SK-N-MC (cell line): ENCODE measurements around the gene NBEAL1.
"Not testable (repeated sequence)": the region's sequence is repeated elsewhere in the genome, so short reads cannot be mapped to it uniquely, and the experiment has no call there.

Experiments
- DNase-seq: peaks from one replicate; pipeline ENCODE4 v3.0.0-alpha.2; 2011; ENCODE audit warnings: low read depth, low spot score
- H3K27ac ChIP-seq: fragments of 200-600 bp; sonication (generic); 2 replicates; pipeline ENCODE4 v1.5.1; 2016; ENCODE audit warnings: mixed run types
- H3K36me3 ChIP-seq: fragments of 200-600 bp; sonication (generic); 2 replicates; pipeline ENCODE4 v1.6.1; 2017; ENCODE audit warnings: antibody characterized with exemption, low read length, mixed read lengths; ENCODE audit not compliant: insufficient read depth
- H3K4me3 ChIP-seq: fragments of 200-600 bp; sonication (generic); 2 replicates; pipeline ENCODE4 v1.5.1; 2016
- H3K9ac ChIP-seq: fragments of 200-600 bp; sonication (generic); 2 replicates; pipeline ENCODE4 v1.8.0; 2017; ENCODE audit warnings: mixed run types, mixed read lengths; ENCODE audit not compliant: insufficient read length
- H3K9me3 ChIP-seq: fragments of 200-600 bp; sonication (generic); 2 replicates; pipeline ENCODE4 v1.6.1; 2017; ENCODE audit warnings: low read depth, mild to moderate bottlenecking, antibody characterized with exemption, low read length, moderate library complexity, mixed read lengths
- EZH2 ChIP-seq: fragments of 200-600 bp; sonication (generic); IDR thresholded peaks from one replicate; pipeline ENCODE4 v1.6.1; 2017; ENCODE audit warnings: antibody characterized with exemption
- FOXP2 ChIP-seq: optimal IDR thresholded peaks from 2 replicates; pipeline ENCODE3; 2011; ENCODE audit warnings: mild to moderate bottlenecking, moderate library complexity; ENCODE audit not compliant: insufficient read depth; ENCODE audit errors: extremely low read length, control extremely low read depth
- POLR2AphosphoS5 ChIP-seq: IDR thresholded peaks from 2 replicates; pipeline ENCODE4 v1.6.1; 2012; ENCODE audit warnings: mild to moderate bottlenecking, low read depth, low read length, borderline replicate concordance

The NBEAL1 gene

DNA sequence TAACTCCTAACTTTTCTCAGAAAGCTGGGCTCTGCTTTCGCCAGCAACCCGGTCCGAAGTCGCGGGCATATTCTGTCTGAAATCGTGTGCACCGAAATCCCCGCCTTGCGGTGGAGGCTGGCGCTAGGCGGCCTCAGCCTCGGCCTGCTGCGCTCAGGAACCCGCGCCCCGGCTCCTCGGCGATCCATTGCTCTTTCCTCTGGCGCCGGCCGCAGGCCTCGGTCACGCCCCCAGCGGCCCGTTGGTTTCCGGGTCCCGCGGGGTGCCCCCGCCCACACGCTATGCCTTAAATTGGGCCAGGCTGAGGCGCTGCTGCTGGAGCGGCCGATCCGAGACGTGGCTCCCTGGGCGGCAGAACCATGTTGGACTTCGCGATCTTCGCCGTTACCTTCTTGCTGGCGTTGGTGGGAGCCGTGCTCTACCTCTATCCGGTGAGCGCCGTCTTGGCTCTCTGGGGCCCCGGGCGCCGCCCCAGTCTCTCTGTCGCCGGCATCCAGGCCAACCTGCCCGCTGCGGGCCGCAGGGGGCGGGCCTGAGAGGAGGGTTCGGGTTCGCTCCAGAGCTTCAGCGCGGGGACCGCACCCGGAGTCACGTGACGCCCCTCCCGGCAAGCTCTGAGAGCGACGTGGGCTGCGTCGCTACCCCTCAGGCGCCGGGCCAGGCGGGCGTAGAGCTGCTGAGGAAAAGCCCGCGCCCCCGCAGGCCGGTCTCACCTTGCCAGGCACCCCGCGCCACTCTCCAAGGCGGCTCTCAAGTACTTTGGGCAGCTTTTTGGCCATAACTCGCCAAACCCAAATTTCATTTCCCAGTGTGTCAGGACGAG is 224.2 kb downstream of the NBEAL1 start, which contains the start of gene CYP20A1:
Gene CYP20A1 (plus strand): TSS at position 315 of the 823 bp plus-strand sequence. CDS start 45 bp downstream, at position 360.
- H3K9ac ChIP-seq, result peak within 1 kb of the TSS; percentile 89
- peak within 1 kb of the TSS; percentile 100 for H3K27ac ChIP-seq
- peak within 1 kb of the TSS; percentile 83 for H3K4me3 ChIP-seq

GRCh38 chr2:203240491-203240890 is 225.8 kb downstream of the NBEAL1 start:
- no peaks in the 10 kb centered on the region for H3K9me3 ChIP-seq
- no peak overlapping the region for H3K9ac ChIP-seq
- DNase-seq, result no peak
- no peak overlapping the region for H3K27ac ChIP-seq
- TF ChIP-seq POLR2AphosphoS5 (no peak), EZH2 (no peak), FOXP2 (no peak)
- no peak overlapping the region for H3K4me3 ChIP-seq
- H3K36me3 ChIP-seq, result no peaks in the 10 kb centered on the region

More for the DNA sequence above, 224.2 kb downstream of the NBEAL1 start, which contains the start of gene CYP20A1:
- no peak for TF ChIP-seq EZH2
- TF ChIP-seq POLR2AphosphoS5, result peak; percentile 92
- peak; percentile 20 for TF ChIP-seq FOXP2
- Histone ChIP-seq H3K9me3 (no peaks in the 10 kb centered on the region), H3K36me3 (no peaks in the 10 kb centered on the region)
- no peak for DNase-seq

DNA sequence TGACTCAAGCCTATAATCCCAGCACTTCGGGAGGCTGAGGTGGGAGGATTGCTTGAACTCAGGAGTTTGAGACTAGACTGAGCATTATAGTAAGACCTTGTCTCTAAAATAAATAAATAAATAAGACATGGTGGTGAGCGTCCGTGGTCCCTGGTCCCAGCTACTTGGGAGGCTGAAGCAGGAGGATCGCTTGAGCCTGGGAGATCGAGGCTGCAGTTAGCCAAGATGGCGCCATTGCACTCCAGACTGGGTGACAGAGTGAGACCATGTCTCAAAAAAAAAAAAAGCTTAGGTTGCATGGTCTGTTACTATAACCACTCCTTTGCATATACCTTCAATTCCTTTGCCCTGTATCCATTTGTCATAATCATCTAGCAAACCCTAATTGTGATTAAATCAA is 227.8 kb downstream of the NBEAL1 start:
- TF ChIP-seq FOXP2, result no peak
- no peak for TF ChIP-seq EZH2
- TF ChIP-seq POLR2AphosphoS5, result no peak
- Histone ChIP-seq H3K36me3 (peaks cover 4% of the 10 kb centered on the region; the same call in 1 of the 2 replicates), H3K27ac (no peak overlapping the region), H3K9me3 (no peaks in the 10 kb centered on the region), H3K9ac (no peak overlapping the region), H3K4me3 (no peak overlapping the region)
- no peak for DNase-seq

DNA sequence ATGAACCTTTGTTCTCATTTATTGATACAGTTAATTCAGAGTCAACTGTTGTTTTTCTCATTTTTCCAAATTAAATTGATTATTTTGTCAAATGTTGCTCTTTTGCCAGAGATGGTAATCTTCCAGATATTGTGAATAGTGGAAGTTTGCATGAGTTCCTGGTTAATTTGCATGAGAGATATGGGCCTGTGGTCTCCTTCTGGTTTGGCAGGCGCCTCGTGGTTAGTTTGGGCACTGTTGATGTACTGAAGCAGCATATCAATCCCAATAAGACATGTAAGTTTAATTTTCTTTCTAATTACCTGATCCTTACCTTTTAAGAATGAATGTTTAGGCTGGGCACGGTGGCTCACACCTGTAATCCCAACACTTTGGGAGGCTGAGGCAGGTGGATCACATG is 232.0 kb downstream of the NBEAL1 start:
- no peak overlapping the region for H3K9ac ChIP-seq
- no peak overlapping the region for H3K27ac ChIP-seq
- TF ChIP-seq POLR2AphosphoS5 (no peak), FOXP2 (no peak), EZH2 (no peak)
- peaks cover 7% of the 10 kb centered on the region; the same call in 1 of the 2 replicates for H3K36me3 ChIP-seq
- H3K4me3 ChIP-seq, result no peak overlapping the region
- no peaks in the 10 kb centered on the region for H3K9me3 ChIP-seq
- DNase-seq, result no peak

DNA sequence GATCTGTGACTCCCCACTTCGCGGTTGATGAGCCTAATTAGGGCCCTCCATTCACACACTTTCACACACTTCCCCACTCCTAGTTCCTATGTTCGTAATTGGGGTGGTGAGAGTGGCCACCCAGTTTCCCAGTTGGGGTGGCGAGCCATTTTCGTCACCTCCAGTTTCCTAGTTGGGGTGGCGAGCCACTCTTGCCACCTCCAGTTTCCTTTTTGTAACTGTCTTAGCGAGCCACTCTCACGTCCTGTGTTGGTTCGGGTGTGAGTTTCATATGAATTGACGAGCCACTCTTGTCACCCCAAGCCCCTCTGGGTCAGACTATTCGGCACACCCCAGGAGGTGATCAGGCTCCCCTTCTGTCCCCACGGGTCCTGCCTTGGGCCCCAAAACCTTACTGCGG is 238.1 kb downstream of the NBEAL1 start:
- H3K36me3 ChIP-seq, result peaks cover 26% of the 10 kb centered on the region
- no peak overlapping the region for H3K4me3 ChIP-seq
- no peak for DNase-seq
- H3K27ac ChIP-seq, result no peak overlapping the region
- no peak overlapping the region for H3K9ac ChIP-seq
- H3K9me3 ChIP-seq, result no peaks in the 10 kb centered on the region
- TF ChIP-seq EZH2 (no peak), POLR2AphosphoS5 (no peak), FOXP2 (no peak)

- H3K4me3 ChIP-seq, DNase-seq, H3K9me3 ChIP-seq, H3K9ac ChIP-seq, H3K27ac ChIP-seq: not testable (repeated sequence)
- H3K36me3 ChIP-seq, result peaks cover 26% of the 10 kb centered on the region
Observed at GRCh38 chr2:203253422-203254095, 238.9 kb downstream of the NBEAL1 start.

DNA sequence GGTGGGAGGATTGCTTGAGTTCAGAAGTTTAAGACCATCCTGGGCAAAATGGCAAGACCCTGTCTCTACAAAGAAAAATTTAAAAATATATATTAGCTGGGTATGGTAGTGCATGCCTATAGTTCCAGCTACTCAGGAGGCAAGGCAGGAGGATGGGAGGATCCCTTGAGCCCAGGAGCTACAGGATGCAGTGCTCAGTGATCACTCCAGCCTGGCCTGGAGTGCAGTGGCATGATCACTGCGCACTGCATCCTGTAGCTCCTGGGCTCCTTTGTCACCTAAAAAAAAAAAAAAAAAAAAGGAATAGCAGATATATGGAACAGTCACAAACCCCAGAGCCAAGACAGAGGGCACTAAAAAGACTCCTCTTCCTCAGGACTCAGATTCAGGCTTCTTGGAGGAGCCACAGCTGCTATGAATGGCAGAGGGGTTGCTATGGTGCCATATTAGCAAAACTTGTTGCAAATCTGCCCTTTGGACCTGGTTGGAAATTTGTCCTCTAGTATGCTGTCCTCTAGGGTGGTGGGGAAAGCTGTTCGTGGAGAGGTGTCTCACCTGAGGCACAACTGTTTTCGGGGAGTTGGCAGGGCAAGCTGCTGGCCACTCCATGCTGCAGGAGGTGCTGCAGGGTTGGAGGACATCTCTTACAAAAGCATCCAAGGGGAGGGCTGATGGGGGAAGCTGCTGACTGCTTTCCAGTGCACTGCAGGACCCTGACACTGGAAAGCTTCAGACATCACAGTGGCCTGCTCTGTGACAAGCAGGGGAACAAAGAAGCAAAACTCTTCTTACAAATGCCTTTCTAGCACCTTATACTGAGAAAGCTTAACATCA is 246.9 kb downstream of the NBEAL1 start:
- TF ChIP-seq EZH2 (no peak), FOXP2 (no peak), POLR2AphosphoS5 (no peak)
- Histone ChIP-seq H3K36me3 (peaks cover 2% of the 10 kb centered on the region; the same call in 1 of the 2 replicates), H3K9ac (no peak overlapping the region), H3K27ac (no peak overlapping the region), H3K4me3 (no peak overlapping the region), H3K9me3 (no peaks in the 10 kb centered on the region)
- DNase-seq, result no peak
